HL-60 (cell line): ENCODE measurements around the gene DIO1.

Experiments used
- DNase-seq, 2 experiments: peaks; one replicate each; pipeline ENCODE4 v3.0.0-alpha.2; 2010 to 2020; ENCODE audit warnings: low read depth in 1 of 2, low spot score in 1 of 2
- H3K27ac ChIP-seq: fragments of 250-450 bp; sonication (Bioruptor Pico); replicated peaks from 2 replicates; pipeline ENCODE4 v1.5.1; 2020; ENCODE audit warnings: mild to moderate bottlenecking, moderate library complexity
- H3K27me3 ChIP-seq: fragments of 250-450 bp; sonication (Bioruptor Pico); 2 replicates; pipeline ENCODE4 v1.5.1; 2021; ENCODE audit warnings: mild to moderate bottlenecking, moderate library complexity; ENCODE audit not compliant: insufficient read depth, poor library complexity, severe bottlenecking
- H3K4me3 ChIP-seq: replicated peaks from 2 replicates; pipeline ENCODE4 v1.5.1; 2011; ENCODE audit warnings: mild to moderate bottlenecking, control low read depth, low read length; ENCODE audit not compliant: insufficient read depth
- GABPA ChIP-seq: IDR thresholded peaks from 2 replicates; pipeline ENCODE4 v1.6.1; 2012; ENCODE audit warnings: low read depth
- POLR2AphosphoS5 ChIP-seq: IDR thresholded peaks from 2 replicates; pipeline ENCODE4 v1.6.1; 2012; ENCODE audit warnings: low read depth
- SPI1 ChIP-seq: IDR thresholded peaks from 2 replicates; pipeline ENCODE4 v1.6.1; 2012; ENCODE audit warnings: low read depth, mild to moderate bottlenecking, borderline replicate concordance
- TF ChIP-seq, protein P1 (sequence below): IDR thresholded peaks from one replicate; pipeline ENCODE4 v1.5.1; 2011; ENCODE audit warnings: low read length, control low read depth, inconsistent platforms; ENCODE audit not compliant: insufficient read depth
- TF ChIP-seq, protein P2 (sequence below): IDR thresholded peaks from 2 replicates; pipeline ENCODE4 v1.6.1; 2012; ENCODE audit warnings: low read depth; ENCODE audit not compliant: insufficient replicate concordance

The DIO1 gene

DNA sequence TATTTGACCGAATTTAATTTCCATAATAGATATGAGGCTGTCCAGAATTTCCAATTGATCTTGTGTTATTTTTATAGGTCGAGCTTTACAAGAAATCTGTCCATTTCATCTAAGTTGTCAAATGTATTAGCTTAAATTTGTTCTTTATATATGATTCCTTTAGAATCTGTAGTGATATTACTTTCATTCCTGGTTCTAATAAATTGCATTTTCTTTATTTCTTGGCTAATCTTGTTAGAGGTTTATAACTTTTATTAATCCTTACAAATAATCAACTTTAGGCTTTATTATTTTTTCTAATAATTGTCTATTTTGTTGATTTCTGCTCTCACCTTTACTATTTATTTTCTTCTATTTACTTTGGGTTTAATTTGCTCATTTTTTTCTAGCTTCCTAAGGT lies 37.5 kb downstream of the DIO1 start:
- TF ChIP-seq, protein P1, sequence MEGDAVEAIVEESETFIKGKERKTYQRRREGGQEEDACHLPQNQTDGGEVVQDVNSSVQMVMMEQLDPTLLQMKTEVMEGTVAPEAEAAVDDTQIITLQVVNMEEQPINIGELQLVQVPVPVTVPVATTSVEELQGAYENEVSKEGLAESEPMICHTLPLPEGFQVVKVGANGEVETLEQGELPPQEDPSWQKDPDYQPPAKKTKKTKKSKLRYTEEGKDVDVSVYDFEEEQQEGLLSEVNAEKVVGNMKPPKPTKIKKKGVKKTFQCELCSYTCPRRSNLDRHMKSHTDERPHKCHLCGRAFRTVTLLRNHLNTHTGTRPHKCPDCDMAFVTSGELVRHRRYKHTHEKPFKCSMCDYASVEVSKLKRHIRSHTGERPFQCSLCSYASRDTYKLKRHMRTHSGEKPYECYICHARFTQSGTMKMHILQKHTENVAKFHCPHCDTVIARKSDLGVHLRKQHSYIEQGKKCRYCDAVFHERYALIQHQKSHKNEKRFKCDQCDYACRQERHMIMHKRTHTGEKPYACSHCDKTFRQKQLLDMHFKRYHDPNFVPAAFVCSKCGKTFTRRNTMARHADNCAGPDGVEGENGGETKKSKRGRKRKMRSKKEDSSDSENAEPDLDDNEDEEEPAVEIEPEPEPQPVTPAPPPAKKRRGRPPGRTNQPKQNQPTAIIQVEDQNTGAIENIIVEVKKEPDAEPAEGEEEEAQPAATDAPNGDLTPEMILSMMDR, result no peak
- TF ChIP-seq, protein P2, sequence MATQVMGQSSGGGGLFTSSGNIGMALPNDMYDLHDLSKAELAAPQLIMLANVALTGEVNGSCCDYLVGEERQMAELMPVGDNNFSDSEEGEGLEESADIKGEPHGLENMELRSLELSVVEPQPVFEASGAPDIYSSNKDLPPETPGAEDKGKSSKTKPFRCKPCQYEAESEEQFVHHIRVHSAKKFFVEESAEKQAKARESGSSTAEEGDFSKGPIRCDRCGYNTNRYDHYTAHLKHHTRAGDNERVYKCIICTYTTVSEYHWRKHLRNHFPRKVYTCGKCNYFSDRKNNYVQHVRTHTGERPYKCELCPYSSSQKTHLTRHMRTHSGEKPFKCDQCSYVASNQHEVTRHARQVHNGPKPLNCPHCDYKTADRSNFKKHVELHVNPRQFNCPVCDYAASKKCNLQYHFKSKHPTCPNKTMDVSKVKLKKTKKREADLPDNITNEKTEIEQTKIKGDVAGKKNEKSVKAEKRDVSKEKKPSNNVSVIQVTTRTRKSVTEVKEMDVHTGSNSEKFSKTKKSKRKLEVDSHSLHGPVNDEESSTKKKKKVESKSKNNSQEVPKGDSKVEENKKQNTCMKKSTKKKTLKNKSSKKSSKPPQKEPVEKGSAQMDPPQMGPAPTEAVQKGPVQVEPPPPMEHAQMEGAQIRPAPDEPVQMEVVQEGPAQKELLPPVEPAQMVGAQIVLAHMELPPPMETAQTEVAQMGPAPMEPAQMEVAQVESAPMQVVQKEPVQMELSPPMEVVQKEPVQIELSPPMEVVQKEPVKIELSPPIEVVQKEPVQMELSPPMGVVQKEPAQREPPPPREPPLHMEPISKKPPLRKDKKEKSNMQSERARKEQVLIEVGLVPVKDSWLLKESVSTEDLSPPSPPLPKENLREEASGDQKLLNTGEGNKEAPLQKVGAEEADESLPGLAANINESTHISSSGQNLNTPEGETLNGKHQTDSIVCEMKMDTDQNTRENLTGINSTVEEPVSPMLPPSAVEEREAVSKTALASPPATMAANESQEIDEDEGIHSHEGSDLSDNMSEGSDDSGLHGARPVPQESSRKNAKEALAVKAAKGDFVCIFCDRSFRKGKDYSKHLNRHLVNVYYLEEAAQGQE, result no peak
- TF ChIP-seq GABPA, result no peak
- no peak for TF ChIP-seq POLR2AphosphoS5
- TF ChIP-seq SPI1, result no peak

DNA sequence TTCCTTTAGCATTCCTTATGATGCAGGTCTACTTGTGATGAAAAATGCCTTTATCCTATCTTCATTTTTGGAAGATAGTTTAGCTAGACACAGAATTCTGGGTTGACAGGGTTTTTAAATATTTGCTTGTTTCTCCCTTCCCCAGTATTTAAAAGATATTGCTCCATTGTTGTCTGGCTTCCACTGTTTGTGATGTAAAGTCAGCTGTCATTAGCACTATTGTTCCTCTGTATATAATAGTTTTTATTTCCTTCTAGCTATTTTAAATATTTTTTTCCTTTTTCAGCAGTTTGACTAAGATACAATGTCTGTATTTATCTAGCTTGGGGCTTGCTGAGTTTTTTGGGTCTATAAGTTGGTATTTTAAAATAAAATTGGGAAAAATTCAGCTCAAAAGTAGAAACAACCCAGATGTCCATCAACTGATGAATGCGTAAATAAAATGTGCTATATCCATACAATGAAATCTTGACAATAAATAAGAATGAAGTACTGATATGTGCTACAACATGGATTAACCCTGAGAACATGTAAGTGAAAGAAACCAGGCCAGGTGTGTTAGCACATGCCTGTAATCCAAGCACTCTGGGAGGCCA lies 40.3 kb downstream of the DIO1 start:
- H3K27ac ChIP-seq, result no peak overlapping the region
- TF ChIP-seq, protein P1, result no peak
- TF ChIP-seq SPI1 (no peak), GABPA (no peak), POLR2AphosphoS5 (no peak)
- TF ChIP-seq, protein P2, result no peak
- DNase-seq, result no peak
- no peak overlapping the region for H3K4me3 ChIP-seq
- H3K27me3 ChIP-seq, result no peaks in the 10 kb centered on the region

More for the DNA sequence above, 37.5 kb downstream of the DIO1 start:
- Histone ChIP-seq H3K4me3 (no peak overlapping the region), H3K27ac (no peak overlapping the region), H3K27me3 (no peaks in the 10 kb centered on the region)
- no peak for DNase-seq

DNA sequence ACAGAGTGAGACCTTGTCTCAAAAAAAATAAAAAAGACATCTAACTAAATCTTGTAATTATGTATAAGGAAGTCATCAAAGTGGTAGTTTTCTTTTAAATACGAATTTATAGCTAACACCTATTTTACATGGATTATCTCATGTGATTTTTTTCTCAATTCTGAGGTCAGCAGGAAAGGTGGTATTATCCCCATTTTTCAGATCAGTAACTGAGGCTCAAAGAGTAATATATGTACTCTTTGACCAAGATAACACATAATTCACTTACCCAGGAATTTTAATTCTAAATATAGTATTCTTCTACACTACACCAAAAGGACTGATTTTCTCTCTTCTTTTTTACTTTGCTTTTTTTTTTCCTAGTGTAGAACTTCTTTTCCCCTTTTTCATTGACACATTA lies 42.4 kb downstream of the DIO1 start:
- Histone ChIP-seq H3K27me3 (no peaks in the 10 kb centered on the region), H3K4me3 (no peak overlapping the region), H3K27ac (no peak overlapping the region)
- no peak for DNase-seq
- TF ChIP-seq GABPA, result no peak
- TF ChIP-seq, protein P2, result no peak
- TF ChIP-seq, protein P1, result no peak
- no peak for TF ChIP-seq POLR2AphosphoS5
- no peak for TF ChIP-seq SPI1
